HT-29 (cell line): ENCODE data around the gene CYBA. TPM values are rescaled to one million over a fixed set of nuclear protein-coding genes. Genes with fewer than 3 reads are reported as not detected.

Experiments
- DNase-seq: peaks from one replicate; pipeline ENCODE4 v3.0.0-alpha.2; 2015; ENCODE audit warnings: low spot score
- total RNA-seq: library from RNA; depleted of rRNA; stranded (reverse); fragments of >200 nt; shearing (Covaris generic); gene quantifications from 2 replicates; pipeline ENCODE4 v1.2.3, GENCODE V29; 2014; rRNA removed

CYBA gene
- total RNA-seq, 1 experiment from 2014 or later: 1,604 TPM

GRCh38 chr16:88593910-88594309 is 56.9 kb downstream of the CYBA start:
- DNase-seq: no peak

GRCh38 chr16:88593489-88593888 is 57.4 kb downstream of the CYBA start:
- no peak for DNase-seq

Other genes with a start within 250 kb of the CYBA start
- 9.2 and 15.3 TPM in 2 replicates for gene ZFPM1, start 197.8 kb downstream of the CYBA start, total RNA-seq
- gene ZC3H18, start 80.7 kb downstream of the CYBA start, total RNA-seq: 20.2 and 28.9 TPM in 2 replicates
- gene IL17C, start 12.5 kb downstream of the CYBA start, total RNA-seq: 0.28 TPM in 1 of 2 replicates, not detected in the other
- 100 and 109 TPM in 2 replicates for gene MVD, start 12.0 kb upstream of the CYBA start, total RNA-seq
- gene SNAI3, start 35.5 kb upstream of the CYBA start, total RNA-seq: 1.2 and 1.7 TPM in 2 replicates
- 44.6 and 49.8 TPM in 2 replicates for gene RNF166, start 55.4 kb upstream of the CYBA start, total RNA-seq
- 38.4 and 44.5 TPM in 2 replicates for gene CTU2, start 55.5 kb upstream of the CYBA start, total RNA-seq
- 327 and 375 TPM in 2 replicates for gene PIEZO1, start 134.2 kb upstream of the CYBA start, total RNA-seq
- 120 and 146 TPM in 2 replicates for gene CDT1, start 152.7 kb upstream of the CYBA start, total RNA-seq
- 669 and 675 TPM in 2 replicates for gene APRT, start 160.9 kb upstream of the CYBA start, total RNA-seq
- 14.1 and 18.4 TPM in 2 replicates for gene GALNS, start 205.9 kb upstream of the CYBA start, total RNA-seq
- 120 and 125 TPM in 2 replicates for gene TRAPPC2L, start 206.1 kb upstream of the CYBA start, total RNA-seq
- not detected in 2 replicates for gene PABPN1L, start 215.6 kb upstream of the CYBA start, total RNA-seq